Heart left ventricle (tissue), 13 donors: ENCODE results near the gene UVRAG.

ENCODE experiments used
- CTCF ChIP-seq, 12 donors: fragments of 200-600 bp; sonication (generic) in 4 of 12; IDR thresholded peaks; one replicate each; pipeline versions ENCODE4 v1.5.0 to v1.8.0; 2018 to 2022; ENCODE audit warnings: antibody characterized with exemption in 12 of 12, mild to moderate bottlenecking in 5 of 12
- POLR2A ChIP-seq, 2 donors: fragments of 450-650 bp; IDR thresholded peaks; one replicate each; pipeline ENCODE4 v1.6.1; 2017; ENCODE audit warnings: antibody characterized with exemption in 2 of 2, mild to moderate bottlenecking in 2 of 2, moderate library complexity in 2 of 2
- donor health status: ischemic (EF 13 %, LVEDD 7.1; RV severe dilation, severe dysfunction).
- donor health status: DM: no; HTN: yes; CAD: no.
- donor health status: DM: no; HTN: no; CAD: no.
- donor health status: ischemic (EF 25% LVEDD 6.9; RV normal size, moderate dysfunction).
- donor health status: ischemic (EF 25% LVEDD 5.7; RV mildly dilated, moderate dysfunction).
- donor health status: ischemic (EF 35%, LVEDD 5.7; RV mildly dilated, moderate dysfunction).
- donor health status: nonischemic (EF 11% LVEDD 7.7; RV severe dilation, severe dysfunction).
- donor health status: DM: yes; HTN: yes; CAD: no.
- donor health status: PGD.
- donor health status: ischemic (EF 29% LVEDD 5.4; RV normal size, mild dysfunction).
- donor health status: nonischemic (EF 23%, LVEDD 6.1; RV moderate dilation, normal function).

DNA sequence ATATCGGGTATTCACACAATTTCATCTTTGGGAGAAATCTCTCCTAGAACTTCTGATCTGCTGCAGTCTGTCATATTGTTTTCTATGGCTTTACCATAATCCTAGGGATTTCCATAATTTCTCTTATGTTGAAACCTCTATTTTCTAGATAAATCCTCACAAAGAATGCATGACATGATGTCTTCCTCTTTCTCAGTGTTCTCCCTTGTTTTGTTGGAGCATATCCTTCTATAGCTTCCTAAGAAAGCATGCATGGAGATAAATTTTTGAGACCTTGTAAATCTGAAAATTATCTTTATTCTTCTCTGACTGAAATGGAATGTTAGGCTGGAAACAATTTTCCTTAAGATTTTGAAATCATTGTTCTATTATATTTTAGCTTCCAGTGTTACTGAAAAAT lies 275.8 kb downstream of the UVRAG start:
- TF ChIP-seq CTCF (IDR thresholded peaks at IDR 0.05) (no peak), POLR2A (IDR thresholded peaks at IDR 0.05) (no peak)
